Loucy (cell line): ENCODE measurements around the gene ZIC2.

Experiments
- H2AFZ ChIP-seq: fragments of 200-600 bp; sonication (generic); 2 replicates; pipeline ENCODE4 v1.6.0; 2016; ENCODE audit warnings: antibody characterized with exemption, mild to moderate bottlenecking, low read length, moderate library complexity
- H3F3A ChIP-seq: fragments of 200-600 bp; 2 replicates; pipeline ENCODE4 v1.6.0; 2016; ENCODE audit warnings: antibody characterized with exemption, low read depth, mild to moderate bottlenecking
- H3K27me3 ChIP-seq: fragments of 200-600 bp; sonication (generic); 2 replicates; pipeline ENCODE4 v1.6.1; 2014; ENCODE audit warnings: low read length, mild to moderate bottlenecking; ENCODE audit not compliant: insufficient read depth, poor library complexity, severe bottlenecking
- H3K36me3 ChIP-seq: fragments of 200-600 bp; sonication (generic); 2 replicates; pipeline ENCODE4 v1.6.1; 2016; ENCODE audit warnings: low read length; ENCODE audit not compliant: insufficient read depth
- H3K4me1 ChIP-seq: fragments of 200-600 bp; sonication (generic); 2 replicates; pipeline ENCODE4 v1.5.1; 2014; ENCODE audit warnings: low read length, mild to moderate bottlenecking; ENCODE audit not compliant: insufficient read depth, poor library complexity, severe bottlenecking
- H3K4me2 ChIP-seq: fragments of 200-600 bp; sonication (generic); 2 replicates; pipeline ENCODE4 v1.6.0; 2014; ENCODE audit warnings: antibody characterized with exemption, low read length, low read depth, mild to moderate bottlenecking; ENCODE audit not compliant: poor library complexity, severe bottlenecking
- H3K4me3 ChIP-seq: fragments of 200-600 bp; sonication (generic); 2 replicates; pipeline ENCODE4 v1.5.1; 2014; ENCODE audit warnings: low read length, mild to moderate bottlenecking, mixed read lengths; ENCODE audit not compliant: poor library complexity, severe bottlenecking
- H3K79me2 ChIP-seq: fragments of 200-600 bp; sonication (generic); 2 replicates; pipeline ENCODE4 v1.6.1; 2014; ENCODE audit warnings: low read length; ENCODE audit not compliant: insufficient read depth
- H3K9ac ChIP-seq: fragments of 200-600 bp; sonication (generic); 2 replicates; pipeline ENCODE4 v1.6.0; 2014; ENCODE audit warnings: mild to moderate bottlenecking, low read depth, low read length, moderate library complexity; ENCODE audit not compliant: poor library complexity, severe bottlenecking
- H3K9me2 ChIP-seq: fragments of 200-600 bp; sonication (generic); replicated peaks from 2 replicates; pipeline ENCODE4 v1.6.1; 2016; ENCODE audit warnings: low read depth, low read length, mixed read lengths
- H3K9me3 ChIP-seq: fragments of 200-600 bp; sonication (generic); 2 replicates; pipeline ENCODE4 v1.6.1; 2014; ENCODE audit warnings: mild to moderate bottlenecking, antibody characterized with exemption, low read length, low read depth; ENCODE audit not compliant: insufficient read depth
- H4K20me1 ChIP-seq: fragments of 200-600 bp; sonication (generic); 2 replicates; pipeline ENCODE4 v1.6.0; 2014; ENCODE audit warnings: antibody characterized with exemption, low read length, mild to moderate bottlenecking; ENCODE audit not compliant: insufficient read depth, poor library complexity, severe bottlenecking
- CTCF ChIP-seq: fragments of 200-600 bp; sonication (generic); conservative IDR thresholded peaks from 2 replicates; pipeline ENCODE4 v1.5.1; 2014; ENCODE audit warnings: mild to moderate bottlenecking, antibody characterized with exemption, low read length
- EZH2phosphoT487 ChIP-seq: fragments of 200-600 bp; IDR thresholded peaks from 2 replicates; pipeline ENCODE4 v1.6.1; 2018; ENCODE audit warnings: antibody characterized with exemption, mild to moderate bottlenecking, moderate library complexity, borderline replicate concordance

ZIC2 gene

GRCh38 chr13:99962242-99962641, 19.3 kb upstream of the ZIC2 start:
- H3F3A ChIP-seq: no peaks in the 10 kb centered on the region
- TF ChIP-seq EZH2phosphoT487 (no peak), CTCF (no peak)
- H3K27me3 ChIP-seq: no peaks in the 10 kb centered on the region

GRCh38 chr13:99963816-99964339, 17.7 kb upstream of the ZIC2 start:
- Histone ChIP-seq H3K27me3 (no peaks in the 10 kb centered on the region), H3K4me1 (peaks cover 4% of the 10 kb centered on the region), H3K9me2 (no peaks in the 10 kb centered on the region), H3K9me3 (no peaks in the 10 kb centered on the region), H4K20me1 (no peaks in the 10 kb centered on the region), H3K4me2 (no peak overlapping the region), H3K4me3 (no peak overlapping the region), H3K9ac (no peak overlapping the region), H3F3A (no peaks in the 10 kb centered on the region), H2AFZ (0 out of 2 replicates have a peak overlapping the region, but pooled peaks have one; percentile 13), H3K36me3 (no peaks in the 10 kb centered on the region), H3K79me2 (no peaks in the 10 kb centered on the region)
- no peak for TF ChIP-seq EZH2phosphoT487
- TF ChIP-seq CTCF: no peak

More at GRCh38 chr13:99962242-99962641, 19.3 kb upstream of the ZIC2 start:
- Histone ChIP-seq H4K20me1 (no peaks in the 10 kb centered on the region), H3K9ac (no peak overlapping the region), H3K9me2 (no peaks in the 10 kb centered on the region), H3K4me3 (no peak overlapping the region), H3K4me2 (no peak overlapping the region), H3K4me1 (peaks cover 4% of the 10 kb centered on the region), H3K36me3 (no peaks in the 10 kb centered on the region), H3K9me3 (no peaks in the 10 kb centered on the region), H2AFZ (no peak overlapping the region), H3K79me2 (no peaks in the 10 kb centered on the region)

- Histone ChIP-seq H3F3A (no peaks in the 10 kb centered on the region), H3K4me2 (no peak overlapping the region), H3K9me2 (no peaks in the 10 kb centered on the region), H3K79me2 (no peaks in the 10 kb centered on the region), H3K4me1 (peaks cover 4% of the 10 kb centered on the region), H3K36me3 (no peaks in the 10 kb centered on the region), H3K27me3 (no peaks in the 10 kb centered on the region), H3K9me3 (no peaks in the 10 kb centered on the region), H3K9ac (no peak overlapping the region), H4K20me1 (no peaks in the 10 kb centered on the region), H2AFZ (peak overlapping the region; percentile 60; the same call in 1 of the 2 replicates), H3K4me3 (no peak overlapping the region)
- TF ChIP-seq EZH2phosphoT487: no peak
Measured at GRCh38 chr13:99965329-99966000, 16.1 kb upstream of the ZIC2 start.
